ENCODE measurements around the gene TMEM208. TPM values are rescaled to one million over a fixed set of nuclear protein-coding genes. Genes with fewer than 3 reads are reported as not detected.

The TMEM208 gene
- total and polyA plus RNA-seq, 2 of the 8 experiments (the other 6 are each of a cell fraction or from before 2014, with no cell fraction given): 37.7 to 100.0 TPM

- Histone ChIP-seq H3K23ac (ENCODE audit: insufficient read length) (no peak overlapping the region), H3K27me3 (replicated peaks in 1 of 4; ENCODE audit: control insufficient read depth in 3 of 4, extremely low read depth in 1 of 4, insufficient read depth in 3 of 4, low read length in 3 of 4) (no peaks in the 10 kb centered on the region), H3K4me3 (ENCODE audit: extremely low read depth in 1 of 4, insufficient read depth in 2 of 4, low read depth in 3 of 4, low read length in 4 of 4) (no peak overlapping the region), H4K5ac (ENCODE audit: insufficient read length, low read depth, low read length) (no peak overlapping the region), H4K8ac (ENCODE audit: extremely low read depth, insufficient read depth, low read length) (no peak overlapping the region), H2AK5ac (ENCODE audit: low read depth, low read length) (no peak overlapping the region), H3K4me2 (ENCODE audit: insufficient read depth in 1 of 2, low read depth in 2 of 2, low read length in 2 of 2) (no peak overlapping the region), H3K79me2 (ENCODE audit: control insufficient read depth in 1 of 2, insufficient read depth in 2 of 2, low read length in 2 of 2) (peaks cover 8 to 17% of the 10 kb centered on the region in 2 experiments), H3K56ac (replicated peaks; ENCODE audit: insufficient read length, low read depth, low read length) (no peak overlapping the region), H2BK5ac (ENCODE audit: low read depth, low read length) (no peak overlapping the region), H3K14ac (ENCODE audit: insufficient read length) (no peak overlapping the region), H2BK15ac (ENCODE audit: low read length) (no peak overlapping the region), H2AFZ (ENCODE audit: low read length) (no peak overlapping the region), H3K27ac (ENCODE audit: low read depth, low read length) (no peak overlapping the region), H3K36me3 (ENCODE audit: control insufficient read depth in 2 of 4, insufficient read depth in 4 of 4, low read length in 3 of 4) (peaks cover 18 to 44% (median 34%) of the 10 kb centered on the region in 4 experiments), H2BK120ac (replicated peaks; ENCODE audit: low read depth, low read length) (no peak overlapping the region), H3K4me1 (replicated peaks in 1 of 4; ENCODE audit: control insufficient read depth in 3 of 4, insufficient read depth in 4 of 4, low read length in 3 of 4) (peaks cover 0 to 17% (median 10%) of the 10 kb centered on the region in 4 experiments; a peak in 5 of 7 replicates), H2BK12ac (ENCODE audit: low read depth, low read length) (no peak overlapping the region), H3K9me3 (ENCODE audit: insufficient read depth in 2 of 2, low read depth in 1 of 2, low read length in 1 of 2) (no peaks in the 10 kb centered on the region), H4K91ac (replicated peaks; ENCODE audit: insufficient read length, low read length) (no peak overlapping the region), H3K9ac (replicated peaks in 1 of 4; ENCODE audit: extremely low read depth in 1 of 4, low read depth in 3 of 4, low read length in 3 of 4) (no peak overlapping the region), H3K23me2 (ENCODE audit: low read depth, low read length) (peaks cover 13% of the 10 kb centered on the region), H2BK20ac (ENCODE audit: low read length) (no peak overlapping the region), H4K20me1 (replicated peaks in 1 of 2; ENCODE audit: control insufficient read depth in 1 of 2, insufficient read depth in 2 of 2, low read length in 2 of 2) (peaks cover 5 to 29% of the 10 kb centered on the region in 2 experiments), H3K79me1 (ENCODE audit: low read depth, low read length) (peaks cover 10% of the 10 kb centered on the region), H3K18ac (ENCODE audit: extremely low read depth, low read length) (no peak overlapping the region), H3K4ac (replicated peaks; ENCODE audit: insufficient read length, low read depth, low read length) (no peak overlapping the region)
- FAIRE-seq (no peak), DNase-seq (ENCODE audit: low read depth in 1 of 2, low spot score in 2 of 2) (no peak)
- 86% methylated on average over 5 of the region's 5 CpGs; no CpG with 5 or more reads in 1 of the 2 experiments for WGBS, 2 experiments (ENCODE audit: extremely low coverage in 1 of 2, insufficient coverage in 1 of 2, insufficient read length in 1 of 2, insufficient replicate concordance in 2 of 2, low coverage in 1 of 2, low lambda C conversion rate in 2 of 2, missing lambda C conversion rate in 1 of 2)
- CTCF ChIA-PET (ENCODE audit: partially characterized antibody): interaction anchor here (0.9 to 8.7 kb wide), 5 partner anchors 16 to 44 kb away, joined by 3 to 111 read pairs (median 4); no protein-coding TSS in a partner anchor
- POLR2A ChIA-PET (ENCODE audit: partially characterized antibody): interaction anchor here (0.9 to 1.3 kb wide), 2 partner anchors 11 kb away, joined by 3 to 4 read pairs; no protein-coding TSS in a partner anchor
- no peak for TF ChIP-seq GABPA (IDR thresholded peaks at IDR 0.05; ENCODE audit: borderline replicate concordance, insufficient read depth, low read length)
- no peak for TF ChIP-seq RXRA (IDR thresholded peaks at IDR 0.05; ENCODE audit: insufficient read depth, low read depth, low read length)
- TF ChIP-seq TAF1 (IDR thresholded peaks at IDR 0.05; ENCODE audit: low read depth, low read length): no peak
- TF ChIP-seq KDM5A (IDR thresholded peaks at IDR 0.05; ENCODE audit: low read length): no peak
- no peak for TF ChIP-seq SIRT6 (IDR thresholded peaks at IDR 0.05; ENCODE audit: low read length)
- TF ChIP-seq CBX5 (IDR thresholded peaks at IDR 0.05; ENCODE audit: low read depth, low read length): no peak
- no peak for TF ChIP-seq BACH1 (IDR thresholded peaks at IDR 0.05; ENCODE audit: low read length)
- TF ChIP-seq TCF12 (IDR thresholded peaks at IDR 0.05; ENCODE audit: low read depth, low read length): no peak
- no peak for TF ChIP-seq POU5F1 (IDR thresholded peaks at IDR 0.05; ENCODE audit: low read depth, low read length)
- TF ChIP-seq MAFK (IDR thresholded peaks at IDR 0.05; ENCODE audit: low read depth, low read length): no peak
- no peak for TF ChIP-seq CTBP2 (IDR thresholded peaks at IDR 0.05; ENCODE audit: borderline replicate concordance, insufficient read depth, insufficient read length, low read length)
- no peak for TF ChIP-seq ZNF274 (IDR thresholded peaks at IDR 0.05; ENCODE audit: borderline replicate concordance, extremely low read depth, low read length)
- TF ChIP-seq KDM1A (IDR thresholded peaks at IDR 0.05; ENCODE audit: borderline replicate concordance, low read length): no peak
- no peak for TF ChIP-seq KDM4A (IDR thresholded peaks at IDR 0.05; ENCODE audit: low read depth, low read length, severe bottlenecking)
- TF ChIP-seq RFX5 (IDR thresholded peaks at IDR 0.05; ENCODE audit: borderline replicate concordance, low read depth, low read length): no peak
Measured at GRCh38 chr16:67195676-67196075, 31.3 kb upstream of the TMEM208 start.
